Measurements from ENCODE around the gene ARMCX5. TPM values are rescaled to one million over a fixed set of nuclear protein-coding genes. Genes with fewer than 3 reads are reported as not detected.

The ARMCX5 gene
- total and polyA plus RNA-seq, 10 of the 15 experiments (the other 5 are each of a cell fraction or from before 2014, with no cell fraction given) = 6.5 to 13.7 (median 9.9) TPM

DNA sequence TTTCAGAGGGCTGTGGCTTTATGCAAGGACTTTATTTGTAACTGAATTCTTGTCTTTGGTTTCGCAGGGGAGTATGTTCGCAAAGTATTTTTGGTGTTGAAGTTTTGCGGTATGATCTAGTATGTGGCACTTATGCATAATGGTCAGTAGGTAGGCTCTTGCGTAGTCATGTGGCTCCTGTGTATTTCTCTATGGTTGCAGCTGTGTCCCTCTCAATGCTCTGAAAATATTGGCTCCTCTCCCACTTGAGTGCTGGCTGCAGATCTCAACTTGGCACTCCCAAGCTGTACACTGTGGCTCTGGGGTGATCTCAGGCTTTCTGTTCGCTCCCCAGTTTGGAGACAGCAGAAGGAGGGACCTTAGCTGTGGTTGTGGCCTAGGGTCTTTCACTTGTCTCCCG is 24.8 kb downstream of the ARMCX5 start:
- H3K4me2 ChIP-seq (ENCODE audit: control insufficient read depth, insufficient read depth) = no peak overlapping the region
- H3K27ac ChIP-seq (ENCODE audit: control insufficient read depth, insufficient read depth) = no peak overlapping the region
- ChIA-PET SMC1A (ENCODE audit: uncharacterized antibody, unreplicated experiment) (interaction anchor here (0.7 kb wide), 1 partner anchor 126 kb away, joined by 3 read pairs; no protein-coding TSS in a partner anchor), RAD21 (ENCODE audit: unreplicated experiment) (no interaction called here), CTCF (no interaction called here), POLR2A (no interaction called here)
- DNase-seq (ENCODE audit: low read depth, low spot score) = no peak
- TF ChIP-seq SUZ12 (IDR thresholded peaks at IDR 0.05; ENCODE audit: unreplicated experiment) (no peak), CHD2 (IDR thresholded peaks at IDR 0.05; ENCODE audit: borderline replicate concordance, low read depth, low read length) (no peak)
- TF ChIP-seq, protein P1, sequence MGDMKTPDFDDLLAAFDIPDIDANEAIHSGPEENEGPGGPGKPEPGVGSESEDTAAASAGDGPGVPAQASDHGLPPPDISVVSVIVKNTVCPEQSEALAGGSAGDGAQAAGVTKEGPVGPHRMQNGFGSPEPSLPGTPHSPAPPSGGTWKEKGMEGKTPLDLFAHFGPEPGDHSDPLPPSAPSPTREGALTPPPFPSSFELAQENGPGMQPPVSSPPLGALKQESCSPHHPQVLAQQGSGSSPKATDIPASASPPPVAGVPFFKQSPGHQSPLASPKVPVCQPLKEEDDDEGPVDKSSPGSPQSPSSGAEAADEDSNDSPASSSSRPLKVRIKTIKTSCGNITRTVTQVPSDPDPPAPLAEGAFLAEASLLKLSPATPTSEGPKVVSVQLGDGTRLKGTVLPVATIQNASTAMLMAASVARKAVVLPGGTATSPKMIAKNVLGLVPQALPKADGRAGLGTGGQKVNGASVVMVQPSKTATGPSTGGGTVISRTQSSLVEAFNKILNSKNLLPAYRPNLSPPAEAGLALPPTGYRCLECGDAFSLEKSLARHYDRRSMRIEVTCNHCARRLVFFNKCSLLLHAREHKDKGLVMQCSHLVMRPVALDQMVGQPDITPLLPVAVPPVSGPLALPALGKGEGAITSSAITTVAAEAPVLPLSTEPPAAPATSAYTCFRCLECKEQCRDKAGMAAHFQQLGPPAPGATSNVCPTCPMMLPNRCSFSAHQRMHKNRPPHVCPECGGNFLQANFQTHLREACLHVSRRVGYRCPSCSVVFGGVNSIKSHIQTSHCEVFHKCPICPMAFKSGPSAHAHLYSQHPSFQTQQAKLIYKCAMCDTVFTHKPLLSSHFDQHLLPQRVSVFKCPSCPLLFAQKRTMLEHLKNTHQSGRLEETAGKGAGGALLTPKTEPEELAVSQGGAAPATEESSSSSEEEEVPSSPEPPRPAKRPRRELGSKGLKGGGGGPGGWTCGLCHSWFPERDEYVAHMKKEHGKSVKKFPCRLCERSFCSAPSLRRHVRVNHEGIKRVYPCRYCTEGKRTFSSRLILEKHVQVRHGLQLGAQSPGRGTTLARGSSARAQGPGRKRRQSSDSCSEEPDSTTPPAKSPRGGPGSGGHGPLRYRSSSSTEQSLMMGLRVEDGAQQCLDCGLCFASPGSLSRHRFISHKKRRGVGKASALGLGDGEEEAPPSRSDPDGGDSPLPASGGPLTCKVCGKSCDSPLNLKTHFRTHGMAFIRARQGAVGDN (IDR thresholded peaks at IDR 0.05) = no peak
- FAIRE-seq = no peak
- H3K9me3 ChIP-seq (replicated peaks; ENCODE audit: control insufficient read depth, insufficient read depth, low read length) = no peaks in the 10 kb centered on the region; the same call in 1 of the 3 replicates
- no peak overlapping the region for H3K4me3 ChIP-seq
- in situ Hi-C loops (cut with MboI) (no loop called here), intact Hi-C loops (cut with micrococcal nuclease; ENCODE audit: unreplicated experiment) (no loop called here)
- no TSS peak for BruUV-seq (replicated peaks)
- no peaks in the 10 kb centered on the region for H4K20me1 ChIP-seq (ENCODE audit: control insufficient read depth, insufficient read depth)
- no peaks in the 10 kb centered on the region for H3K79me2 ChIP-seq (ENCODE audit: control insufficient read depth, insufficient read depth, low read length)
- WGBS (ENCODE audit: insufficient coverage, insufficient replicate concordance, low lambda C conversion rate, missing lambda C conversion rate) = 70% methylated on average over 6 of the region's 6 CpGs
- H3K36me3 ChIP-seq (ENCODE audit: control insufficient read depth in 2 of 2, insufficient read depth in 2 of 2, low read length in 1 of 2) = no peaks in the 10 kb centered on the region
- no peaks in the 10 kb centered on the region for H3K4me1 ChIP-seq (ENCODE audit: control insufficient read depth, insufficient read depth, low read length)
- H3K27me3 ChIP-seq (replicated peaks in 1 of 2; ENCODE audit: control insufficient read depth in 2 of 2, insufficient read depth in 2 of 2, low read length in 1 of 2) = no peaks in the 10 kb centered on the region
- no peak overlapping the region for H2AFZ ChIP-seq (ENCODE audit: control insufficient read depth, low read depth, low read length)
- ATAC-seq = no peak
- H3K9ac ChIP-seq (ENCODE audit: control insufficient read depth, insufficient read depth, low read length) = no peak overlapping the region

DNA sequence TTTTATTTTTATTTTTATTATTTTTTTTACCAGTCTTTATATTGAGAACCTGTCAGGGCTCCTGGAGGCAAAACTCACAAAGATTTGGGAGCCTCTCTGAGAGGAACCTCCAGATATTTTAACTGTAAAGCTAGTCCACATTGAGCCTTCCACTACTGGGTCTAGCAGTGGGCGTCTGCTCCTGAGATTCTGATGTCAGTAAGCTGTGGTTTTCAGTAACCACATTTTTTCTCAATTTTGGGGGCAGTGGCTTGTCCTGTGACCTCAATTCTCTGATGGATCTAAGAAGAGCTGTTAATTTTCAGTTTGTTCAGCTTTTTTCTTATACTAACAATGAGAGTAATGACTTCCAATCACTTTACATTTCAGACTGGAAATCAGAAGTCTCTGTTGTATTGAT is 28.3 kb downstream of the ARMCX5 start:
- ChIA-PET SMC1A (ENCODE audit: uncharacterized antibody, unreplicated experiment) (no interaction called here), RAD21 (ENCODE audit: unreplicated experiment) (no interaction called here), POLR2A (no interaction called here), CTCF (no interaction called here)
- TF ChIP-seq IRF4 (IDR thresholded peaks at IDR 0.05; ENCODE audit: low read depth, low read length) = no peak
- TF ChIP-seq RUNX3 (IDR thresholded peaks at IDR 0.05; ENCODE audit: low read length) = peak; percentile 70
- in situ Hi-C loops (cut with MboI) = no loop called here
- no peak for DNase-seq (ENCODE audit: low read depth, low spot score)
- Histone ChIP-seq H4K20me1 (ENCODE audit: control insufficient read depth, insufficient read depth) (no peaks in the 10 kb centered on the region), H3K4me3 (no peak overlapping the region), H3K9me3 (replicated peaks; ENCODE audit: control insufficient read depth, insufficient read depth, low read length) (no peaks in the 10 kb centered on the region; the same call in 2 of the 3 replicates), H3K9ac (ENCODE audit: control insufficient read depth, insufficient read depth, low read length) (no peak overlapping the region), H3K4me1 (ENCODE audit: control insufficient read depth, insufficient read depth, low read length) (no peaks in the 10 kb centered on the region), H3K27me3 (replicated peaks in 1 of 2; ENCODE audit: control insufficient read depth in 2 of 2, insufficient read depth in 2 of 2, low read length in 1 of 2) (no peaks in the 10 kb centered on the region), H3K36me3 (ENCODE audit: control insufficient read depth in 2 of 2, insufficient read depth in 2 of 2, low read length in 1 of 2) (no peaks in the 10 kb centered on the region), H3K27ac (ENCODE audit: control insufficient read depth, insufficient read depth) (no peak overlapping the region), H2AFZ (ENCODE audit: control insufficient read depth, low read depth, low read length) (no peak overlapping the region), H3K79me2 (ENCODE audit: control insufficient read depth, insufficient read depth, low read length) (no peaks in the 10 kb centered on the region), H3K4me2 (ENCODE audit: control insufficient read depth, insufficient read depth) (no peak overlapping the region)
- no peak for ATAC-seq
- intact Hi-C loops (cut with micrococcal nuclease; ENCODE audit: unreplicated experiment) = no loop called here
- 35% methylated on average over 1 of the region's 1 CpG for WGBS (ENCODE audit: insufficient coverage, insufficient replicate concordance, low lambda C conversion rate, missing lambda C conversion rate)
- no TSS peak for BruUV-seq (replicated peaks)
- FAIRE-seq = peak; percentile 52

Measured in GM12878 (cell line).